Trophoblast cell (in vitro differentiated cells and primary cell): ENCODE data around the gene GRID1.

ENCODE experiments used
- DNase-seq, 2 donors: peaks; one replicate each; pipeline ENCODE4 v3.0.0-alpha.2; 2016
- H2AFZ ChIP-seq: 2 replicates; pipeline ENCODE4 v1.6.1; 2013; ENCODE audit warnings: low read length, moderate library complexity, mild to moderate bottlenecking; ENCODE audit not compliant: insufficient read depth, poor library complexity
- H2AK5ac ChIP-seq: 2 replicates; pipeline ENCODE4 v1.6.1; 2013; ENCODE audit warnings: mild to moderate bottlenecking, low read length
- H2BK120ac ChIP-seq: 2 replicates; pipeline ENCODE4 v1.6.1; 2013; ENCODE audit warnings: low read length, mild to moderate bottlenecking, moderate library complexity; ENCODE audit not compliant: insufficient read depth, poor library complexity
- H2BK12ac ChIP-seq: 2 replicates; pipeline ENCODE4 v1.6.1; 2013; ENCODE audit warnings: mild to moderate bottlenecking, low read length, moderate library complexity
- H2BK5ac ChIP-seq: 2 replicates; pipeline ENCODE4 v1.6.1; 2013; ENCODE audit warnings: low read length, low read depth, moderate library complexity, mild to moderate bottlenecking; ENCODE audit not compliant: poor library complexity
- H3K14ac ChIP-seq: 2 replicates; pipeline ENCODE4 v1.6.1; 2013; ENCODE audit warnings: mild to moderate bottlenecking, low read length
- H3K18ac ChIP-seq: 2 replicates; pipeline ENCODE4 v1.6.1; 2013; ENCODE audit warnings: mild to moderate bottlenecking, low read length
- H3K23ac ChIP-seq: 2 replicates; pipeline ENCODE4 v1.6.1; 2013; ENCODE audit warnings: low read length
- H3K27ac ChIP-seq: 2 replicates; pipeline ENCODE4 v1.5.1; 2013; ENCODE audit warnings: low read depth, mild to moderate bottlenecking, inconsistent platforms, low read length, moderate library complexity
- H3K27me3 ChIP-seq: 2 replicates; pipeline ENCODE4 v1.6.1; 2013; ENCODE audit warnings: inconsistent platforms, mild to moderate bottlenecking, low read length, moderate library complexity; ENCODE audit not compliant: insufficient read depth
- H3K36me3 ChIP-seq, 2 experiments: 1 replicate in 1 of 2; 2 replicates in 1 of 2; pipeline ENCODE4 v1.6.1; 2013; ENCODE audit warnings: low read length in 2 of 2, mild to moderate bottlenecking in 2 of 2, moderate library complexity in 1 of 2; ENCODE audit not compliant: insufficient read depth in 2 of 2, control insufficient read depth in 1 of 2
- H3K4ac ChIP-seq: 2 replicates; pipeline ENCODE4 v1.6.1; 2013; ENCODE audit warnings: low read depth, mild to moderate bottlenecking, low read length, moderate library complexity
- H3K4me1 ChIP-seq, 2 experiments: 1 replicate in 1 of 2; 2 replicates in 1 of 2; pipeline ENCODE4 v1.6.1; 2013; ENCODE audit warnings: low read length in 2 of 2, mild to moderate bottlenecking in 2 of 2, moderate library complexity in 1 of 2; ENCODE audit not compliant: insufficient read depth in 2 of 2, control insufficient read depth in 1 of 2
- H3K4me2 ChIP-seq: 2 replicates; pipeline ENCODE4 v1.6.1; 2013; ENCODE audit warnings: inconsistent platforms, mild to moderate bottlenecking, low read length, moderate library complexity
- H3K4me3 ChIP-seq: 2 replicates; pipeline ENCODE4 v1.5.1; 2013; ENCODE audit warnings: mild to moderate bottlenecking, low read depth, low read length, inconsistent platforms
- H3K79me1 ChIP-seq: one replicate; pipeline ENCODE4 v1.6.1; 2013; ENCODE audit warnings: low read length
- H3K79me2 ChIP-seq: 2 replicates; pipeline ENCODE4 v1.6.1; 2013; ENCODE audit warnings: low read length, mild to moderate bottlenecking; ENCODE audit not compliant: control insufficient read depth, insufficient read depth, poor library complexity
- H3K9ac ChIP-seq: 2 replicates; pipeline ENCODE4 v1.6.1; 2013; ENCODE audit warnings: mild to moderate bottlenecking, low read length
- H3K9me3 ChIP-seq: 2 replicates; pipeline ENCODE4 v1.6.1; 2013; ENCODE audit warnings: low read depth, mild to moderate bottlenecking, control low read depth, inconsistent platforms, low read length; ENCODE audit not compliant: insufficient read depth
- H4K12ac ChIP-seq: 2 replicates; pipeline ENCODE4 v1.6.1; 2013; ENCODE audit warnings: low read depth, mild to moderate bottlenecking, low read length, moderate library complexity
- H4K8ac ChIP-seq: 2 replicates; pipeline ENCODE4 v1.6.1; 2013; ENCODE audit warnings: low read depth, mild to moderate bottlenecking, low read length, moderate library complexity
- H4K91ac ChIP-seq: one replicate; pipeline ENCODE4 v1.6.1; 2013; ENCODE audit warnings: low read depth, mild to moderate bottlenecking, low read length, moderate library complexity
- WGBS: extraction: QIAGEN DNeasy Blood & Tissue Kit; methylation state at CpG from one replicate; pipeline ENCODE4 v1.1.7; 2013; ENCODE audit warnings: missing lambda C conversion rate; ENCODE audit not compliant: insufficient read length, insufficient coverage; ENCODE audit errors: extremely low coverage; 5-methylcytosine and 5-hydroxymethylcytosine counted together

GRID1 gene

DNA sequence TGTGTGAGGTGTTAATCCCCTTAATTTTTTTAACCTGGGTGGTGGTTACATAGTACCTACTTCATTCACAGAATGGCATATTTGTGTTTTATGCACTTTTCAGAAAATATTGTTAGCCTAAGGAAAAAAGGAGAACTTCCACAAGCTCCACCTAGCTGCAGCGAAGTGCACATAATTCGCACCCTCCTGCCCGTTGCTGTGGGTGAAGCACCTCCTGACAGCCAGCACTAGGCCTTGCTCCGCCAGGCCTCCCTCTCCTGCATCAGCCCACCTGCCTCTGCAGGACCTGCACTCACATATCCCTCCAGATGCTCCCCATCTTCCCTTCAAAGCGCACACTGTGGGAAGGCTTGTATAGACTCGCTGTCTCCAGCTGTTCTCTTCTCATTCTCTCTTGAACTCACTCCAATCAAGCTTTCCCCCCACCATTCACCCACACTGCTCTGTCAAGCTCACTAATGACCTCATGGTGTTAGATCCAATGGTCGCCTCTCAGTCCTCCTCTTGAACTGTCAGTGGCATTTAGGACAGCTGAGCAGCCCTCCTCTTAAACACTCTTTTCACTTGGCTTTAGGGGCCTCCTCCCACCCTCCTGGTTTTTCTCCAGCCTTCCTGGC lies 20.7 kb upstream of the GRID1 start:
- no peak for DNase-seq
- no peaks in the 10 kb centered on the region for H3K36me3 ChIP-seq
- H3K23ac ChIP-seq, result no peak overlapping the region
- peaks cover 0 to 4% of the 10 kb centered on the region in 2 experiments for H3K4me1 ChIP-seq
- no peak overlapping the region for H2BK5ac ChIP-seq
- H3K79me2 ChIP-seq, result no peaks in the 10 kb centered on the region
- H2AK5ac ChIP-seq, result no peak overlapping the region
- H4K91ac ChIP-seq, result no peak overlapping the region
- H3K14ac ChIP-seq, result no peak overlapping the region
- peaks cover 4% of the 10 kb centered on the region for H3K9me3 ChIP-seq
- WGBS, result no CpG with 5 or more reads among the region's 7 CpGs
- H2BK12ac ChIP-seq, result no peak overlapping the region
- no peak overlapping the region for H3K4me2 ChIP-seq
- no peaks in the 10 kb centered on the region for H3K79me1 ChIP-seq
- no peak overlapping the region for H3K4me3 ChIP-seq
- H4K12ac ChIP-seq, result no peak overlapping the region
- no peak overlapping the region for H3K18ac ChIP-seq
- H2AFZ ChIP-seq, result no peak overlapping the region
- H2BK120ac ChIP-seq, result no peak overlapping the region
- no peak overlapping the region for H3K27ac ChIP-seq
- H3K9ac ChIP-seq, result no peak overlapping the region
- H3K4ac ChIP-seq, result no peak overlapping the region
- no peak overlapping the region for H4K8ac ChIP-seq
- no peaks in the 10 kb centered on the region for H3K27me3 ChIP-seq

DNA sequence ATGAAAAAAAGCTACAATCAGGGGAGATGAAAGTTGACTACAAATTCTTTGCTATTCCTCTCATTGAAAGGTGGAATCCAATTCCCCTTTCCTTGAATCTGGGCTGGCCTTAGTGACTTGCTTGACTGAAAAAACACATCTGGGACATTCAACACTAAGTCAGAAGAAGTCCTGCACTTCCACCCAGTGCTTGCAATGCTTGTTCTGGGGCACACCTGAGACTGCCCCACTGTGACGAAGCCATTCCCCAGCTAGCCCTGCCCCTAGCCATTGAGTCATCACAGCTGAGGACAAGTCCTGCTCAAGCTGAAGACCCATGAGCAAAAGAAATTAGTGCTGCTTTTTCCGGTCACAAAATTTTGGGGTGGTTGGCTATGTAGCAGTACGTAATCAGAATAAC lies 19.2 kb upstream of the GRID1 start:
- Histone ChIP-seq H3K36me3 (no peaks in the 10 kb centered on the region), H3K4me1 (peaks cover 0 to 4% of the 10 kb centered on the region in 2 experiments), H3K9ac (no peak overlapping the region), H2AFZ (no peak overlapping the region), H3K4me2 (no peak overlapping the region), H3K23ac (peak overlapping the region; percentile 2), H4K12ac (no peak overlapping the region), H3K79me2 (no peaks in the 10 kb centered on the region), H3K4me3 (no peak overlapping the region), H3K27me3 (no peaks in the 10 kb centered on the region), H2BK5ac (no peak overlapping the region), H2AK5ac (no peak overlapping the region), H4K8ac (no peak overlapping the region), H3K27ac (no peak overlapping the region), H2BK12ac (no peak overlapping the region), H3K9me3 (peaks cover 4% of the 10 kb centered on the region), H3K79me1 (no peaks in the 10 kb centered on the region), H3K14ac (no peak overlapping the region), H3K4ac (no peak overlapping the region), H4K91ac (no peak overlapping the region), H3K18ac (no peak overlapping the region), H2BK120ac (no peak overlapping the region)
- no peak for DNase-seq
- WGBS, result no CpG with 5 or more reads among the region's 3 CpGs

DNA sequence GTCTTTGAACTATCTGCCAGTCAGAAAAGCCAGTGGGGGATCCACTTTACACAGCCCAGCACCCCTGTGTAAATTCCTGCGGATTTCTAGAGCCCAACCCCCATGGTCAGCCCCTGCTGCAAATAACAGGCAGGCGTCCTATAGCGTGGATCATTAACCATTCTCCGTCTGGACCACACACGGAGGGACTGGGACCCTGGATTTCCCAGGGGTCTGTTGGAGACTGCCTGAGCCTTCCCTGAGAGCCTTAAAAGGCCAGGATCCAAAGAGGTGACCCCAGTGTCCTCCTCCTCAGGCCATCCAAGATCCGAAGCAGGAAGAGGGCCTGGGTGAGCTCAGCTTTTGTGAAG lies 11.2 kb upstream of the GRID1 start:
- H3K18ac ChIP-seq, result no peak overlapping the region
- no CpG with 5 or more reads among the region's 6 CpGs for WGBS
- H2BK5ac ChIP-seq, result no peak overlapping the region
- no peaks in the 10 kb centered on the region for H3K27me3 ChIP-seq
- no peak overlapping the region for H2AFZ ChIP-seq
- H3K36me3 ChIP-seq, result no peaks in the 10 kb centered on the region
- no peaks in the 10 kb centered on the region for H3K79me1 ChIP-seq
- no peak overlapping the region for H3K9ac ChIP-seq
- no peak overlapping the region for H3K27ac ChIP-seq
- no peaks in the 10 kb centered on the region for H3K9me3 ChIP-seq
- H2AK5ac ChIP-seq, result no peak overlapping the region
- H3K4me2 ChIP-seq, result no peak overlapping the region
- no peak overlapping the region for H3K14ac ChIP-seq
- no peak overlapping the region for H2BK120ac ChIP-seq
- no peak for DNase-seq
- H2BK12ac ChIP-seq, result no peak overlapping the region
- no peak overlapping the region for H3K4me3 ChIP-seq
- no peak overlapping the region for H4K91ac ChIP-seq
- H3K4ac ChIP-seq, result no peak overlapping the region
- H3K23ac ChIP-seq, result no peak overlapping the region
- H3K4me1 ChIP-seq, result no peaks in the 10 kb centered on the region
- no peak overlapping the region for H4K12ac ChIP-seq
- H4K8ac ChIP-seq, result no peak overlapping the region
- no peaks in the 10 kb centered on the region for H3K79me2 ChIP-seq

DNA sequence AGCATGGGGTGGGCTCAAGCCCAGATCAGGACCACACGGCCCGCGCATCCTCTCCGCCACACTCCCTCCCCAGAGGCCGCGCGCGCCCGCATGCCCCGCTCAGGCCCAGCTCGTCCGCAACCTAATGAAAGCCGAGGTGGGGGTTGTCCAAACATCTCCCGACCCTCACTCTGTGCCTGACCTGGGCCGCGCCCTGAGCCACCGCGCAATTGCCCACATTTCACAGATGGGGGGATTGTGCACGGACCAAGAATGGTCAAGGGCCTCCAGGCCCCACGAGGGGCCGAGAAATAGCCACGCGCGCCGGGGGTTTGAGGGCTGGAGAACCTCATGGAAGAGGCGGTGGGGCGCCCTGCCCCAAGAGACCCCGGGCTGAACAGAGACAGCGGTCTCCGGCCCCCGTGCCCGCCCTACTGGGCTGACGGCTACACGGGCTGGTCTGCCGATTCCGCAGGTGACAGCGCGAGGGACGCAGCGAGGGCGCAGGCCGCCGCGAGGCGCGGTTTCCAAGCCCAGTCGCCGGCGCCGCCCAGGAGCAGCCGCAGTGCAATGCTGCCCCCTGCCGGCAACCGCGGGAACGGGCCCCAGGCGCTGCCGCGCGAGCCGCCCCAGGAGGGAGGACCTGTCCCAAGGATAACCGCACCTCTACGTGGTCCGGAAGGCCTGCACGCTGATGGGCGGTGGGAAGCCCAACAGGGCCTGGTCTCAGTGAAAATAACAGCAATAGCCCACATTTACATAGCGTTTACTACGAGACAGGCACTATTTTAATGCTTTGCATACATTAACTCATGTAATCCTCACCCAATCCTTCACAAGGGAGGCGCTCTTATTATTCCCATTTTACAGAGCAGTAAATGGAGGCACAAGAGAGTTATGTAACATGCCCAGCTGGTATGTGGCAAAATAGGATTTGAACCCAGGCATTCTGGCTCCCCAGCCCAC lies 10.5 kb upstream of the GRID1 start:
- no peak overlapping the region for H3K14ac ChIP-seq
- H3K9me3 ChIP-seq, result no peaks in the 10 kb centered on the region
- peak; percentile 72 to 87 for DNase-seq
- no peak overlapping the region for H3K4me3 ChIP-seq
- no CpG with 5 or more reads among the region's 68 CpGs for WGBS
- no peak overlapping the region for H3K18ac ChIP-seq
- H3K27ac ChIP-seq, result no peak overlapping the region
- no peaks in the 10 kb centered on the region for H3K4me1 ChIP-seq
- peak overlapping the region; percentile 23 for H2AFZ ChIP-seq
- no peaks in the 10 kb centered on the region for H3K79me1 ChIP-seq
- H4K12ac ChIP-seq, result no peak overlapping the region
- H2BK120ac ChIP-seq, result no peak overlapping the region
- no peaks in the 10 kb centered on the region for H3K27me3 ChIP-seq
- H3K23ac ChIP-seq, result no peak overlapping the region
- no peak overlapping the region for H2AK5ac ChIP-seq
- no peak overlapping the region for H4K8ac ChIP-seq
- H2BK5ac ChIP-seq, result no peak overlapping the region
- no peak overlapping the region for H4K91ac ChIP-seq
- H3K36me3 ChIP-seq, result no peaks in the 10 kb centered on the region
- no peaks in the 10 kb centered on the region for H3K79me2 ChIP-seq
- H2BK12ac ChIP-seq, result no peak overlapping the region
- peak overlapping the region; percentile 58 for H3K4me2 ChIP-seq
- no peak overlapping the region for H3K4ac ChIP-seq
- no peak overlapping the region for H3K9ac ChIP-seq
